ENCODE data around the gene SMPDL3A. TPM values are rescaled to one million over a fixed set of nuclear protein-coding genes. Genes with fewer than 3 reads are reported as not detected.

SMPDL3A gene
- total and polyA plus RNA-seq, 2 of the 8 experiments (the other 6 are each of a cell fraction or from before 2014, with no cell fraction given) = 3.5 to 3.9 TPM

DNA sequence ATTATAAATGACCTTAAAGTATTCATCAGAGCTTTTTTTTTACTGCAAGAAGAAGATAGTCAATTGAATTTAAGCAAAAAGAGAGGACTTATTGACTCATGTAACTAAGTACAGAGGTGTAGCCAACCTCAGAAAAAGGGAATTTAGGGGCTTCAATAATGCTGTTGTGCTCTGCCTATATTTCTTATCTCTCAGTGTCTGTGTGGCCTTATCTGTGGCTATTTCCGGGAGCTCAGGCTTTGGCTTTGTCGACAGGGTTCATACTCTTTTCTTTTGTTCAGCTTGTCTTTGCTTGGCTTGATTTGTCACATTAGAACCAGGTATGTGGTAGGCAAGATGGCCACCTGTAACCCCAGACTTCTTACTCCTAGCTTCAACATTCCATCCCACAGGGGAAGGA, 48.1 kb upstream of the SMPDL3A start (continued):
- TF ChIP-seq, protein P1, sequence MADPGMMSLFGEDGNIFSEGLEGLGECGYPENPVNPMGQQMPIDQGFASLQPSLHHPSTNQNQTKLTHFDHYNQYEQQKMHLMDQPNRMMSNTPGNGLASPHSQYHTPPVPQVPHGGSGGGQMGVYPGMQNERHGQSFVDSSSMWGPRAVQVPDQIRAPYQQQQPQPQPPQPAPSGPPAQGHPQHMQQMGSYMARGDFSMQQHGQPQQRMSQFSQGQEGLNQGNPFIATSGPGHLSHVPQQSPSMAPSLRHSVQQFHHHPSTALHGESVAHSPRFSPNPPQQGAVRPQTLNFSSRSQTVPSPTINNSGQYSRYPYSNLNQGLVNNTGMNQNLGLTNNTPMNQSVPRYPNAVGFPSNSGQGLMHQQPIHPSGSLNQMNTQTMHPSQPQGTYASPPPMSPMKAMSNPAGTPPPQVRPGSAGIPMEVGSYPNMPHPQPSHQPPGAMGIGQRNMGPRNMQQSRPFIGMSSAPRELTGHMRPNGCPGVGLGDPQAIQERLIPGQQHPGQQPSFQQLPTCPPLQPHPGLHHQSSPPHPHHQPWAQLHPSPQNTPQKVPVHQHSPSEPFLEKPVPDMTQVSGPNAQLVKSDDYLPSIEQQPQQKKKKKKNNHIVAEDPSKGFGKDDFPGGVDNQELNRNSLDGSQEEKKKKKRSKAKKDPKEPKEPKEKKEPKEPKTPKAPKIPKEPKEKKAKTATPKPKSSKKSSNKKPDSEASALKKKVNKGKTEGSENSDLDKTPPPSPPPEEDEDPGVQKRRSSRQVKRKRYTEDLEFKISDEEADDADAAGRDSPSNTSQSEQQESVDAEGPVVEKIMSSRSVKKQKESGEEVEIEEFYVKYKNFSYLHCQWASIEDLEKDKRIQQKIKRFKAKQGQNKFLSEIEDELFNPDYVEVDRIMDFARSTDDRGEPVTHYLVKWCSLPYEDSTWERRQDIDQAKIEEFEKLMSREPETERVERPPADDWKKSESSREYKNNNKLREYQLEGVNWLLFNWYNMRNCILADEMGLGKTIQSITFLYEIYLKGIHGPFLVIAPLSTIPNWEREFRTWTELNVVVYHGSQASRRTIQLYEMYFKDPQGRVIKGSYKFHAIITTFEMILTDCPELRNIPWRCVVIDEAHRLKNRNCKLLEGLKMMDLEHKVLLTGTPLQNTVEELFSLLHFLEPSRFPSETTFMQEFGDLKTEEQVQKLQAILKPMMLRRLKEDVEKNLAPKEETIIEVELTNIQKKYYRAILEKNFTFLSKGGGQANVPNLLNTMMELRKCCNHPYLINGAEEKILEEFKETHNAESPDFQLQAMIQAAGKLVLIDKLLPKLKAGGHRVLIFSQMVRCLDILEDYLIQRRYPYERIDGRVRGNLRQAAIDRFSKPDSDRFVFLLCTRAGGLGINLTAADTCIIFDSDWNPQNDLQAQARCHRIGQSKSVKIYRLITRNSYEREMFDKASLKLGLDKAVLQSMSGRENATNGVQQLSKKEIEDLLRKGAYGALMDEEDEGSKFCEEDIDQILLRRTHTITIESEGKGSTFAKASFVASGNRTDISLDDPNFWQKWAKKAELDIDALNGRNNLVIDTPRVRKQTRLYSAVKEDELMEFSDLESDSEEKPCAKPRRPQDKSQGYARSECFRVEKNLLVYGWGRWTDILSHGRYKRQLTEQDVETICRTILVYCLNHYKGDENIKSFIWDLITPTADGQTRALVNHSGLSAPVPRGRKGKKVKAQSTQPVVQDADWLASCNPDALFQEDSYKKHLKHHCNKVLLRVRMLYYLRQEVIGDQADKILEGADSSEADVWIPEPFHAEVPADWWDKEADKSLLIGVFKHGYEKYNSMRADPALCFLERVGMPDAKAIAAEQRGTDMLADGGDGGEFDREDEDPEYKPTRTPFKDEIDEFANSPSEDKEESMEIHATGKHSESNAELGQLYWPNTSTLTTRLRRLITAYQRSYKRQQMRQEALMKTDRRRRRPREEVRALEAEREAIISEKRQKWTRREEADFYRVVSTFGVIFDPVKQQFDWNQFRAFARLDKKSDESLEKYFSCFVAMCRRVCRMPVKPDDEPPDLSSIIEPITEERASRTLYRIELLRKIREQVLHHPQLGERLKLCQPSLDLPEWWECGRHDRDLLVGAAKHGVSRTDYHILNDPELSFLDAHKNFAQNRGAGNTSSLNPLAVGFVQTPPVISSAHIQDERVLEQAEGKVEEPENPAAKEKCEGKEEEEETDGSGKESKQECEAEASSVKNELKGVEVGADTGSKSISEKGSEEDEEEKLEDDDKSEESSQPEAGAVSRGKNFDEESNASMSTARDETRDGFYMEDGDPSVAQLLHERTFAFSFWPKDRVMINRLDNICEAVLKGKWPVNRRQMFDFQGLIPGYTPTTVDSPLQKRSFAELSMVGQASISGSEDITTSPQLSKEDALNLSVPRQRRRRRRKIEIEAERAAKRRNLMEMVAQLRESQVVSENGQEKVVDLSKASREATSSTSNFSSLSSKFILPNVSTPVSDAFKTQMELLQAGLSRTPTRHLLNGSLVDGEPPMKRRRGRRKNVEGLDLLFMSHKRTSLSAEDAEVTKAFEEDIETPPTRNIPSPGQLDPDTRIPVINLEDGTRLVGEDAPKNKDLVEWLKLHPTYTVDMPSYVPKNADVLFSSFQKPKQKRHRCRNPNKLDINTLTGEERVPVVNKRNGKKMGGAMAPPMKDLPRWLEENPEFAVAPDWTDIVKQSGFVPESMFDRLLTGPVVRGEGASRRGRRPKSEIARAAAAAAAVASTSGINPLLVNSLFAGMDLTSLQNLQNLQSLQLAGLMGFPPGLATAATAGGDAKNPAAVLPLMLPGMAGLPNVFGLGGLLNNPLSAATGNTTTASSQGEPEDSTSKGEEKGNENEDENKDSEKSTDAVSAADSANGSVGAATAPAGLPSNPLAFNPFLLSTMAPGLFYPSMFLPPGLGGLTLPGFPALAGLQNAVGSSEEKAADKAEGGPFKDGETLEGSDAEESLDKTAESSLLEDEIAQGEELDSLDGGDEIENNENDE (IDR thresholded peaks at IDR 0.05; ENCODE audit: insufficient replicate concordance, low read length) = no peak
- TF ChIP-seq HDAC2 (IDR thresholded peaks at IDR 0.05; ENCODE audit: borderline replicate concordance in 1 of 2, low read depth in 2 of 2, low read length in 2 of 2) = no peak
- TF ChIP-seq NRF1 (IDR thresholded peaks at IDR 0.05; ENCODE audit: low read depth, low read length) = no peak
- no peak for TF ChIP-seq CREB1 (IDR thresholded peaks at IDR 0.05)
- no peak for TF ChIP-seq SP1 (IDR thresholded peaks at IDR 0.05; ENCODE audit: low read depth, low read length)

All from H1 (cell line).